K562 (cell line): ENCODE measurements around the gene BTBD2. TPM values are rescaled to one million over a fixed set of nuclear protein-coding genes. Genes with fewer than 3 reads are reported as not detected.

Experiments
- ARID2 ChIP-seq: fragments of 450-650 bp; IDR thresholded peaks from 2 replicates; pipeline ENCODE4 v1.6.1; 2017; ENCODE audit warnings: antibody characterized with exemption, mild to moderate bottlenecking
- DPF2 ChIP-seq: fragments of 450-650 bp; IDR thresholded peaks from 2 replicates; pipeline ENCODE4 v1.6.1; 2016
- ETV5 ChIP-seq: sonication (generic); formaldehyde crosslinking; IDR thresholded peaks from 2 replicates; pipeline ENCODE4 v1.4.0; 2020; ENCODE audit warnings: low read depth, mild to moderate bottlenecking, missing genetic modification reagents
- FOS ChIP-seq: IDR thresholded peaks from 3 replicates; pipeline ENCODE4 v1.6.1; 2011; ENCODE audit not compliant: insufficient read length; ENCODE audit errors: extremely low read depth
- KLF1 ChIP-seq: fragments of 450-650 bp; IDR thresholded peaks from 2 replicates; pipeline ENCODE4 v1.6.1; 2016; ENCODE audit warnings: missing genetic modification characterization, missing compliant biosample characterization
- MTF1 ChIP-seq: fragments of 250-450 bp; sonication (Bioruptor Pico); IDR thresholded peaks from 2 replicates; pipeline ENCODE4 v1.9.0; 2021; ENCODE audit warnings: moderate library complexity, mild to moderate bottlenecking, inconsistent platforms, borderline replicate concordance
- NELFE ChIP-seq: IDR thresholded peaks from 2 replicates; pipeline ENCODE4 v1.6.1; 2011; ENCODE audit warnings: mild to moderate bottlenecking; ENCODE audit not compliant: insufficient read depth, insufficient read length
- SREBF1 ChIP-seq: fragments of 150-350 bp; IDR thresholded peaks from 2 replicates; pipeline ENCODE4 v1.6.1; 2014; ENCODE audit warnings: antibody characterized with exemption, low read depth, low read length, borderline replicate concordance
- SRSF1 ChIP-seq: fragments of 200-400 bp; formaldehyde crosslinking; IDR thresholded peaks from 2 replicates; pipeline ENCODE4 v1.6.1; 2017; ENCODE audit warnings: mild to moderate bottlenecking, low read depth, low read length, moderate library complexity
- ZNF212 ChIP-seq: fragments of 450-650 bp; formaldehyde crosslinking; IDR thresholded peaks from 2 replicates; pipeline ENCODE4 v1.4.0; 2020; ENCODE audit warnings: mild to moderate bottlenecking
- ZNF507 ChIP-seq: conservative IDR thresholded peaks from 2 replicates; pipeline ENCODE4 v1.6.1; 2017; ENCODE audit warnings: missing genetic modification characterization, missing compliant biosample characterization
- ZNF57 ChIP-seq: fragments of 450-650 bp; formaldehyde crosslinking; IDR thresholded peaks from 2 replicates; pipeline ENCODE4 v1.4.0; 2020; ENCODE audit warnings: mild to moderate bottlenecking, moderate library complexity
- polyA plus RNA-seq, 8 experiments: library from polyadenylated mRNA; depleted of rRNA in 4 of 8; stranded (reverse) in 5 of 8; unstranded in 3 of 8; fragments of >200 nt; fragmentation: Nextera tagmentation in 2 of 8; fragmentation: Illumina TruSeq in 1 of 8; extraction: Ambion mirVana in 2 of 8; extraction: Trizol in 1 of 8; gene quantifications; 2 replicates each; pipeline versions ENCODE4 v1.2.1 to v1.2.3, GENCODE V29; 2011 to 2014; ENCODE audit warnings: inconsistent platforms in 1 of 8, missing spikeins in 1 of 8
- total RNA-seq, 7 experiments: library from RNA; depleted of rRNA in 6 of 7; stranded (reverse); fragments of >200 nt in 6 of 7; fragmentation: Illumina TruSeq in 2 of 7; extraction: Trizol in 2 of 7; gene quantifications; 2 replicates each; pipeline versions ENCODE4 v1.2.1 to v1.2.3, GENCODE V29; 2011 to 2021; ENCODE audit warnings: low replicate concordance in 1 of 7
- TF ChIP-seq, protein P1 (sequence below): sonication (generic); formaldehyde crosslinking; IDR thresholded peaks from 2 replicates; pipeline ENCODE4 v1.8.0; 2022; ENCODE audit warnings: mild to moderate bottlenecking, missing genetic modification reagents
- TF ChIP-seq, protein P2 (sequence below): sonication (generic); formaldehyde crosslinking; IDR thresholded peaks from 2 replicates; pipeline ENCODE4 v1.8.0; 2023; ENCODE audit warnings: mild to moderate bottlenecking, missing genetic modification reagents
- TF ChIP-seq, protein P3 (sequence below): sonication (generic); formaldehyde crosslinking; IDR thresholded peaks from 2 replicates; pipeline ENCODE4 v1.8.0; 2022; ENCODE audit warnings: missing genetic modification reagents, mild to moderate bottlenecking, borderline replicate concordance
- TF ChIP-seq, protein P4 (sequence below): fragments of 450-650 bp; formaldehyde crosslinking; IDR thresholded peaks from 2 replicates; pipeline ENCODE4 v1.4.0; 2020; ENCODE audit warnings: mild to moderate bottlenecking, mixed read lengths
- TF ChIP-seq, protein P5 (sequence below): fragments of 250-450 bp; sonication (Bioruptor Pico); IDR thresholded peaks from 2 replicates; pipeline ENCODE4 v1.8.0; 2021; ENCODE audit warnings: moderate library complexity, mild to moderate bottlenecking, inconsistent platforms
- TF ChIP-seq, protein P6 (sequence below), 2 experiments: fragments of 450-650 bp in 1 of 2; sonication (generic) in 1 of 2; formaldehyde crosslinking; conservative IDR thresholded peaks; 2 replicates each; pipeline versions ENCODE4 v1.4.0 to v1.8.1; 2020 to 2022; ENCODE audit warnings: mild to moderate bottlenecking in 1 of 2, missing genetic modification reagents in 1 of 2

The BTBD2 gene
- total and polyA plus RNA-seq, 9 of the 15 experiments (the other 6 are each of a cell fraction or from before 2014, with no cell fraction given), result 0.10 to 15.6 (median 6.9) TPM

DNA sequence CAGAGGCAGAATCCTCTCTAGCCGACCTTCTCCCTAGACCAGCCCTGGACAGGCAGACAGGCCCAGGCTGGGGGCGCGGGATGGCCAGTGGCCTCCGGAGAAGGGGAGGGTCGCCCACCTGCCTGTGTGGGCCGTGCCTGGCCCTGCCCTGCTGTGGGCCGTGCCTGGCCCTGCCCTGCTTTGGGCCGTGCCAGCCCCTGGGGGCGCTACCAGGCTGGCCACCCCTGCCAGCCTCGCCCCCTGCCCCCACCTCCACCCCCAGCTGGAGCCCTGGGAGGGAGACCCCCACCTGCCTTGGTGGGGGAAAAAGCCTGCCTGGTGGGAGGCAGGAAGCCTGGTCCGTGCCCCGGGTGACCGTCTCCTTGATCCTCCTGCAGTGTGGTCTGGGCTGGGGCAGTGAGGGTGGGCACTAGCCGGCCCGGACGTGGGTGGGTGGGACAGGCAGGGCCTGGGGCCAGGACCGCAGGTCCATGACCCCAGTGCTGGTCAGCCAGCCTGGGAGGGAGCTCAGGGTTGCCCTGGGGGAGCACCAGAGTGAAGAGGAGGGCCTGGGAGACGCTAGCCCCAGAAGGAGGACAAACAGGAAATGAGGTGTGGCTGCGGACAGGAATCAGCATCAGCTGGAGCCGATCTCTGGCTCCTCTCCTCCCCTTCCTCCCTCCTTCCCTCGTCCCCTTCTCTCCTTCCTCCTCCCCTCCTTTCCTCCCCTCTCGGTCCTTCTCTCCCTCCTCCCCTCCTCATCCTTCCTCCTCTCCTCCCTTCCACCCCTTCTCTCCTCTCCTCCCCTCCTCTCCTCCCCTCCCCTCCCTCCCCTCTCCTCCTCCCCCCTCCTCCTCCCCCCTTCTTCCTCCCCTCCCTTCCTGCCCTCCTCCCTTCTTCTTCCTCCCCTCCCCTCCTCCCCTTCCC, 40.7 kb upstream of the BTBD2 start (continued):
- TF ChIP-seq, protein P1, sequence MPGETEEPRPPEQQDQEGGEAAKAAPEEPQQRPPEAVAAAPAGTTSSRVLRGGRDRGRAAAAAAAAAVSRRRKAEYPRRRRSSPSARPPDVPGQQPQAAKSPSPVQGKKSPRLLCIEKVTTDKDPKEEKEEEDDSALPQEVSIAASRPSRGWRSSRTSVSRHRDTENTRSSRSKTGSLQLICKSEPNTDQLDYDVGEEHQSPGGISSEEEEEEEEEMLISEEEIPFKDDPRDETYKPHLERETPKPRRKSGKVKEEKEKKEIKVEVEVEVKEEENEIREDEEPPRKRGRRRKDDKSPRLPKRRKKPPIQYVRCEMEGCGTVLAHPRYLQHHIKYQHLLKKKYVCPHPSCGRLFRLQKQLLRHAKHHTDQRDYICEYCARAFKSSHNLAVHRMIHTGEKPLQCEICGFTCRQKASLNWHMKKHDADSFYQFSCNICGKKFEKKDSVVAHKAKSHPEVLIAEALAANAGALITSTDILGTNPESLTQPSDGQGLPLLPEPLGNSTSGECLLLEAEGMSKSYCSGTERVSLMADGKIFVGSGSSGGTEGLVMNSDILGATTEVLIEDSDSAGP (CRISPR knock-in tag), result no peak
- TF ChIP-seq ZNF57 (CRISPR knock-in tag) (no peak), FOS (no peak), ARID2 (no peak), ZNF507 (tag) (no peak), SREBF1 (no peak), ETV5 (CRISPR knock-in tag) (peak; percentile 62; the same call in 1 of the 2 replicates), KLF1 (no peak), SRSF1 (no peak), MTF1 (CRISPR knock-in tag) (no peak), ZNF212 (CRISPR knock-in tag) (no peak), DPF2 (peak; percentile 71), NELFE (no peak)
- TF ChIP-seq, protein P2, sequence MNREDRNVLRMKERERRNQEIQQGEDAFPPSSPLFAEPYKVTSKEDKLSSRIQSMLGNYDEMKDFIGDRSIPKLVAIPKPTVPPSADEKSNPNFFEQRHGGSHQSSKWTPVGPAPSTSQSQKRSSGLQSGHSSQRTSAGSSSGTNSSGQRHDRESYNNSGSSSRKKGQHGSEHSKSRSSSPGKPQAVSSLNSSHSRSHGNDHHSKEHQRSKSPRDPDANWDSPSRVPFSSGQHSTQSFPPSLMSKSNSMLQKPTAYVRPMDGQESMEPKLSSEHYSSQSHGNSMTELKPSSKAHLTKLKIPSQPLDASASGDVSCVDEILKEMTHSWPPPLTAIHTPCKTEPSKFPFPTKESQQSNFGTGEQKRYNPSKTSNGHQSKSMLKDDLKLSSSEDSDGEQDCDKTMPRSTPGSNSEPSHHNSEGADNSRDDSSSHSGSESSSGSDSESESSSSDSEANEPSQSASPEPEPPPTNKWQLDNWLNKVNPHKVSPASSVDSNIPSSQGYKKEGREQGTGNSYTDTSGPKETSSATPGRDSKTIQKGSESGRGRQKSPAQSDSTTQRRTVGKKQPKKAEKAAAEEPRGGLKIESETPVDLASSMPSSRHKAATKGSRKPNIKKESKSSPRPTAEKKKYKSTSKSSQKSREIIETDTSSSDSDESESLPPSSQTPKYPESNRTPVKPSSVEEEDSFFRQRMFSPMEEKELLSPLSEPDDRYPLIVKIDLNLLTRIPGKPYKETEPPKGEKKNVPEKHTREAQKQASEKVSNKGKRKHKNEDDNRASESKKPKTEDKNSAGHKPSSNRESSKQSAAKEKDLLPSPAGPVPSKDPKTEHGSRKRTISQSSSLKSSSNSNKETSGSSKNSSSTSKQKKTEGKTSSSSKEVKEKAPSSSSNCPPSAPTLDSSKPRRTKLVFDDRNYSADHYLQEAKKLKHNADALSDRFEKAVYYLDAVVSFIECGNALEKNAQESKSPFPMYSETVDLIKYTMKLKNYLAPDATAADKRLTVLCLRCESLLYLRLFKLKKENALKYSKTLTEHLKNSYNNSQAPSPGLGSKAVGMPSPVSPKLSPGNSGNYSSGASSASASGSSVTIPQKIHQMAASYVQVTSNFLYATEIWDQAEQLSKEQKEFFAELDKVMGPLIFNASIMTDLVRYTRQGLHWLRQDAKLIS (CRISPR knock-in tag), result no peak
- TF ChIP-seq, protein P3, sequence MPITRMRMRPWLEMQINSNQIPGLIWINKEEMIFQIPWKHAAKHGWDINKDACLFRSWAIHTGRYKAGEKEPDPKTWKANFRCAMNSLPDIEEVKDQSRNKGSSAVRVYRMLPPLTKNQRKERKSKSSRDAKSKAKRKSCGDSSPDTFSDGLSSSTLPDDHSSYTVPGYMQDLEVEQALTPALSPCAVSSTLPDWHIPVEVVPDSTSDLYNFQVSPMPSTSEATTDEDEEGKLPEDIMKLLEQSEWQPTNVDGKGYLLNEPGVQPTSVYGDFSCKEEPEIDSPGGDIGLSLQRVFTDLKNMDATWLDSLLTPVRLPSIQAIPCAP, result no peak
- TF ChIP-seq, protein P4, sequence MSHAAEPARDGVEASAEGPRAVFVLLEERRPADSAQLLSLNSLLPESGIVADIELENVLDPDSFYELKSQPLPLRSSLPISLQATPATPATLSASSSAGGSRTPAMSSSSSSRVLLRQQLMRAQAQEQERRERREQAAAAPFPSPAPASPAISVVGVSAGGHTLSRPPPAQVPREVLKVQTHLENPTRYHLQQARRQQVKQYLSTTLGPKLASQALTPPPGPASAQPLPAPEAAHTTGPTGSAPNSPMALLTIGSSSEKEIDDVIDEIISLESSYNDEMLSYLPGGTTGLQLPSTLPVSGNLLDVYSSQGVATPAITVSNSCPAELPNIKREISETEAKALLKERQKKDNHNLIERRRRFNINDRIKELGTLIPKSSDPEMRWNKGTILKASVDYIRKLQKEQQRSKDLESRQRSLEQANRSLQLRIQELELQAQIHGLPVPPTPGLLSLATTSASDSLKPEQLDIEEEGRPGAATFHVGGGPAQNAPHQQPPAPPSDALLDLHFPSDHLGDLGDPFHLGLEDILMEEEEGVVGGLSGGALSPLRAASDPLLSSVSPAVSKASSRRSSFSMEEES, result no peak
- TF ChIP-seq, protein P5, sequence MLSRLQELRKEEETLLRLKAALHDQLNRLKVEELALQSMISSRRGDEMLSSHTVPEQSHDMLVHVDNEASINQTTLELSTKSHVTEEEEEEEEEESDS, result no peak
- TF ChIP-seq, protein P6, sequence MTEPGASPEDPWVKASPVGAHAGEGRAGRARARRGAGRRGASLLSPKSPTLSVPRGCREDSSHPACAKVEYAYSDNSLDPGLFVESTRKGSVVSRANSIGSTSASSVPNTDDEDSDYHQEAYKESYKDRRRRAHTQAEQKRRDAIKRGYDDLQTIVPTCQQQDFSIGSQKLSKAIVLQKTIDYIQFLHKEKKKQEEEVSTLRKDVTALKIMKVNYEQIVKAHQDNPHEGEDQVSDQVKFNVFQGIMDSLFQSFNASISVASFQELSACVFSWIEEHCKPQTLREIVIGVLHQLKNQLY (CRISPR knock-in tag; conservative IDR thresholded peaks at IDR 0.05), result no peak
